Measurements from ENCODE around the gene SPATA46.

DNA sequence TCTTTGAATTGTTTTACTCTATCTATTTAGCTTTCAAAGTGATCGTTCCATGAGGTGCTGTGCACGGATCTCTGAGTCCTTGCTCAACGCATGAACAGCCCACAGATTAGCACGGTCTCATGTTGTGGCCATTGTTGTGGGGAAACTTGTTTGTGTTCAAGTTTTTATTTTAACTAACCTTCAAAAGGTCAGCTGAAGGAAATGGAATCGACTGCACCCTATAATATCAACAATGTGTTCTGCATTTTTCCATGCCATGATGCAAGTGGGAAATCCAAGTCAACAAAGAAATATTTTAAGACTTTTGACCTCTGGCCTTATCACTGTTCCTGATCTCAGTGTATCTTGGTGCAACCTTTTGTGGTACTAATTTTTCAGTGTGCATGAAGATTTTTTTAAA lies 29.1 kb upstream of the SPATA46 start:
- no peak for TF ChIP-seq KLF16 (tag by site-specific recombination; IDR thresholded peaks at IDR 0.05)
- TF ChIP-seq, protein P1, sequence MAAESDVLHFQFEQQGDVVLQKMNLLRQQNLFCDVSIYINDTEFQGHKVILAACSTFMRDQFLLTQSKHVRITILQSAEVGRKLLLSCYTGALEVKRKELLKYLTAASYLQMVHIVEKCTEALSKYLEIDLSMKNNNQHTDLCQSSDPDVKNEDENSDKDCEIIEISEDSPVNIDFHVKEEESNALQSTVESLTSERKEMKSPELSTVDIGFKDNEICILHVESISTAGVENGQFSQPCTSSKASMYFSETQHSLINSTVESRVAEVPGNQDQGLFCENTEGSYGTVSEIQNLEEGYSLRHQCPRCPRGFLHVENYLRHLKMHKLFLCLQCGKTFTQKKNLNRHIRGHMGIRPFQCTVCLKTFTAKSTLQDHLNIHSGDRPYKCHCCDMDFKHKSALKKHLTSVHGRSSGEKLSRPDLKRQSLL (tag by site-specific recombination; IDR thresholded peaks at IDR 0.05) = no peak
- TF ChIP-seq, protein P2, sequence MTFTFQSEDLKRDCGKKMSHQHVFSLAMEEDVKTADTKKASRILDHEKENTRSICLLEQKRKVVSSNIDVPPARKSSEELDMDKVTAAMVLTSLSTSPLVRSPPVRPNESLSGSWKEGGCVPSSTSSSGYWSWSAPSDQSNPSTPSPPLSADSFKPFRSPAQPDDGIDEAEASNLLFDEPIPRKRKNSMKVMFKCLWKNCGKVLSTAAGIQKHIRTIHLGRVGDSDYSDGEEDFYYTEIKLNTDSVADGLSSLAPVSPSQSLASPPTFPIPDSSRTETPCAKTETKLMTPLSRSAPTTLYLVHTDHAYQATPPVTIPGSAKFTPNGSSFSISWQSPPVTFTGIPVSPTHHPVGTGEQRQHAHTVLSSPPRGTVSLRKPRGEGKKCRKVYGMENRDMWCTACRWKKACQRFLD (tag by site-specific recombination; IDR thresholded peaks at IDR 0.05) = no peak

Data from HEK293 (cell line).